HG02981 (cell line): ENCODE data around the gene ARID1B.

Experiments
- ATAC-seq: cut with Tn5 transposase; IDR thresholded peaks from one replicate; pipeline ENCODE4 v1.9.1; 2021; ENCODE audit warnings: mild to moderate bottlenecking, moderate library complexity; ENCODE audit not compliant: unreplicated experiment

ARID1B gene

GRCh38 chr6:156790711-156791319, 13.6 kb downstream of the ARID1B start:
- no peak for ATAC-seq

- ATAC-seq, result peak; percentile 57
Measured at GRCh38 chr6:156791320-156791850, 14.2 kb downstream of the ARID1B start.

- ATAC-seq, result no peak
Measured at GRCh38 chr6:156793200-156793599, 16.0 kb downstream of the ARID1B start.

GRCh38 chr6:156794546-156795354, 17.6 kb downstream of the ARID1B start:
- ATAC-seq, result peak; percentile 52

GRCh38 chr6:156795825-156796224, 18.6 kb downstream of the ARID1B start:
- ATAC-seq, result no peak

GRCh38 chr6:156796627-156797026, 19.4 kb downstream of the ARID1B start:
- ATAC-seq, result no peak

GRCh38 chr6:156797901-156798735, 20.9 kb downstream of the ARID1B start:
- no peak for ATAC-seq

- ATAC-seq, result no peak
Measured at GRCh38 chr6:156801712-156802111, 24.5 kb downstream of the ARID1B start.

GRCh38 chr6:156803353-156803752, 26.2 kb downstream of the ARID1B start:
- no peak for ATAC-seq

- no peak for ATAC-seq
Measured at GRCh38 chr6:156804402-156804801, 27.2 kb downstream of the ARID1B start.

- ATAC-seq, result no peak
Measured at GRCh38 chr6:156806155-156806554, 29.0 kb downstream of the ARID1B start.

GRCh38 chr6:156807028-156807427, 29.9 kb downstream of the ARID1B start:
- ATAC-seq, result no peak

GRCh38 chr6:156807795-156808194, 30.6 kb downstream of the ARID1B start:
- no peak for ATAC-seq

- no peak for ATAC-seq
Measured at GRCh38 chr6:156808287-156808686, 31.1 kb downstream of the ARID1B start.

- ATAC-seq, result peak; percentile 86
Measured at GRCh38 chr6:156809034-156809433, 31.9 kb downstream of the ARID1B start.

GRCh38 chr6:156809446-156810178, 32.4 kb downstream of the ARID1B start:
- ATAC-seq, result no peak

GRCh38 chr6:156814036-156814581, 36.9 kb downstream of the ARID1B start:
- no peak for ATAC-seq

- ATAC-seq, result no peak
Measured at GRCh38 chr6:156816505-156816904, 39.3 kb downstream of the ARID1B start.

- ATAC-seq, result no peak
Measured at GRCh38 chr6:156820089-156820798, 43.1 kb downstream of the ARID1B start.

- no peak for ATAC-seq
Measured at GRCh38 chr6:156821707-156822106, 44.5 kb downstream of the ARID1B start.
